Measurements from ENCODE around the gene DMAC2L. TPM values are rescaled to one million over a fixed set of nuclear protein-coding genes. Genes with fewer than 3 reads are reported as not detected.
A peak's percentile ranks its signal among the peaks of the same experiment; 100 is the strongest.

Gene DMAC2L, protein sequence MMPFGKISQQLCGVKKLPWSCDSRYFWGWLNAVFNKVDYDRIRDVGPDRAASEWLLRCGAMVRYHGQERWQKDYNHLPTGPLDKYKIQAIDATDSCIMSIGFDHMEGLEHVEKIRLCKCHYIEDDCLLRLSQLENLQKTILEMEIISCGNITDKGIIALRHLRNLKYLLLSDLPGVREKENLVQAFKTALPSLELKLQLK
- 11.3 TPM for polyA plus RNA-seq (2013, experiment 1 of 2)
- 10.7 TPM for polyA plus RNA-seq (2013, experiment 2 of 2)

- Histone ChIP-seq H2AK5ac (ENCODE audit: low read depth, low read length) (no peak within 1 kb of the TSS), H3K4me2 (ENCODE audit: insufficient read depth, low read length, poor library complexity, severe bottlenecking) (peak within 1 kb of the TSS; percentile 65), H3K4me3 (ENCODE audit: low read length in 2 of 2) (peak within 1 kb of the TSS; percentile 80 to 91), H3K4ac (ENCODE audit: low read length) (no peak within 1 kb of the TSS), H2BK5ac (ENCODE audit: low read length) (no peak within 1 kb of the TSS), H2AFZ (ENCODE audit: low read length) (peak within 1 kb of the TSS; percentile 92), H3K79me1 (ENCODE audit: low read depth, low read length) (no peaks in the 10 kb centered on the region), H3K23ac (ENCODE audit: low read depth, low read length, poor library complexity) (peak within 1 kb of the TSS; percentile 76), H3K27me3 (ENCODE audit: control insufficient read depth in 3 of 3, insufficient read depth in 3 of 3, low read depth in 1 of 3, low read length in 3 of 3) (no peaks in the 10 kb centered on the region), H3K27ac (replicated peaks; ENCODE audit: low read length) (peak within 1 kb of the TSS; percentile 92), H4K91ac (ENCODE audit: low read depth, low read length, poor library complexity) (no peak within 1 kb of the TSS), H2BK15ac (ENCODE audit: low read length) (peak within 1 kb of the TSS; percentile 71), H2BK12ac (ENCODE audit: low read length) (peak within 1 kb of the TSS; percentile 69), H3K4me1 (ENCODE audit: control insufficient read depth in 2 of 2, insufficient read depth in 1 of 2, low read depth in 1 of 2, low read length in 2 of 2) (peaks cover 2% of the 10 kb centered on the region in 2 donors), H3K9ac (ENCODE audit: low read depth, low read length, poor library complexity) (peak within 1 kb of the TSS; percentile 91), H3K18ac (ENCODE audit: low read length) (peak within 1 kb of the TSS; percentile 100), H3K36me3 (replicated peaks in 1 of 2; ENCODE audit: control insufficient read depth in 2 of 2, insufficient read depth in 2 of 2, low read length in 2 of 2) (peaks cover 0 to 19% of the 10 kb centered on the region in 2 donors), H3K9me3 (replicated peaks in 1 of 2; ENCODE audit: control insufficient read depth in 2 of 2, insufficient read depth in 1 of 2, low read depth in 1 of 2, low read length in 2 of 2) (peaks cover 2 to 13% of the 10 kb centered on the region in 2 donors), H2BK120ac (ENCODE audit: low read depth, low read length) (no peak within 1 kb of the TSS), H3K14ac (ENCODE audit: low read length) (peak within 1 kb of the TSS; percentile 95), H4K8ac (ENCODE audit: low read depth, low read length) (peak within 1 kb of the TSS; percentile 95)
- peak; percentile 94 for DNase-seq (ENCODE audit: low spot score)
- WGBS, 2 donors (ENCODE audit: extremely low coverage in 2 of 2, insufficient read length in 2 of 2, insufficient replicate concordance in 1 of 2), result no CpG with 5 or more reads among the region's 83 CpGs
These were observed at the start of gene DMAC2L, which contains the start of gene L2HGDH for GRCh38 chr14:50311972-50312733. TSS of gene DMAC2L (plus strand) at chr14:50312324. CDS start at chr14:50321488, 9,164 bp downstream. TSS of gene L2HGDH (minus strand) at chr14:50312229. CDS start at chr14:50312150, 79 bp downstream.

DNA sequence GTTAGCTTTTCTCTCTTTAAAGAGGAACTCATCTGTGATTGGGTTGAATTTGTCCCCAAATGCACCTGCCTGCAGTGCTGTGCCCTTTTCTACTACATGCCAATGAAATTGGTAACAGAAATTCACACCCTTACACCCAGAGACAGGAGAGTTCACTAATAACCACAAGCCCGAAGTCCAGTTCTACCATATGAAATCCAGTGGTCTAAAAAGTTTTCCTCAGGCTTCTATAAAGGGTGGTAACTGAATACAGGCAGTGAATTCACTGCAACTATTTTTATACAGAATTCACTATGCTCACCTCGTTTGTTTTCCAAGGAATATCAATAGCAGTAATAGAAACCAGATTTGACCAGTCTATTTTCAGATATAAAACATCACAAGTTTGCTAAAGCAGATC lies 49.3 kb upstream of the DMAC2L start:
- Histone ChIP-seq H3K4me1 (ENCODE audit: control insufficient read depth in 2 of 2, insufficient read depth in 1 of 2, low read depth in 1 of 2, low read length in 2 of 2) (no peaks in the 10 kb centered on the region), H3K18ac (ENCODE audit: low read length) (no peak overlapping the region), H3K9me3 (replicated peaks in 1 of 2; ENCODE audit: control insufficient read depth in 2 of 2, insufficient read depth in 1 of 2, low read depth in 1 of 2, low read length in 2 of 2) (no peaks in the 10 kb centered on the region), H2AFZ (ENCODE audit: low read length) (no peak overlapping the region), H3K36me3 (replicated peaks in 1 of 2; ENCODE audit: control insufficient read depth in 2 of 2, insufficient read depth in 2 of 2, low read length in 2 of 2) (peaks cover 5 to 39% of the 10 kb centered on the region in 2 donors), H3K4me3 (ENCODE audit: low read length in 2 of 2) (no peak overlapping the region), H2BK5ac (ENCODE audit: low read length) (no peak overlapping the region), H2AK5ac (ENCODE audit: low read depth, low read length) (no peak overlapping the region), H3K27me3 (ENCODE audit: control insufficient read depth in 3 of 3, insufficient read depth in 3 of 3, low read depth in 1 of 3, low read length in 3 of 3) (no peaks in the 10 kb centered on the region), H3K9ac (ENCODE audit: low read depth, low read length, poor library complexity) (no peak overlapping the region), H3K27ac (replicated peaks; ENCODE audit: low read length) (no peak overlapping the region), H2BK120ac (ENCODE audit: low read depth, low read length) (no peak overlapping the region), H3K4me2 (ENCODE audit: insufficient read depth, low read length, poor library complexity, severe bottlenecking) (no peak overlapping the region), H3K79me1 (ENCODE audit: low read depth, low read length) (no peaks in the 10 kb centered on the region), H3K4ac (ENCODE audit: low read length) (no peak overlapping the region), H2BK15ac (ENCODE audit: low read length) (no peak overlapping the region), H4K91ac (ENCODE audit: low read depth, low read length, poor library complexity) (no peak overlapping the region), H4K8ac (ENCODE audit: low read depth, low read length) (no peak overlapping the region), H3K14ac (ENCODE audit: low read length) (no peak overlapping the region), H3K23ac (ENCODE audit: low read depth, low read length, poor library complexity) (no peak overlapping the region), H2BK12ac (ENCODE audit: low read length) (no peak overlapping the region)
- WGBS, 2 donors (ENCODE audit: extremely low coverage in 2 of 2, insufficient read length in 2 of 2, insufficient replicate concordance in 1 of 2), result no CpG with 5 or more reads among the region's 2 CpGs
- no peak for DNase-seq (ENCODE audit: low spot score)

GRCh38 chr14:50263321-50263720 lies 48.8 kb upstream of the DMAC2L start:
- Histone ChIP-seq H3K27ac (replicated peaks; ENCODE audit: low read length) (no peak overlapping the region), H3K36me3 (replicated peaks in 1 of 2; ENCODE audit: control insufficient read depth in 2 of 2, insufficient read depth in 2 of 2, low read length in 2 of 2) (peaks cover 5 to 41% of the 10 kb centered on the region in 2 donors), H3K14ac (ENCODE audit: low read length) (no peak overlapping the region), H2BK15ac (ENCODE audit: low read length) (no peak overlapping the region), H3K23ac (ENCODE audit: low read depth, low read length, poor library complexity) (no peak overlapping the region), H3K4me3 (ENCODE audit: low read length in 2 of 2) (no peak overlapping the region), H4K8ac (ENCODE audit: low read depth, low read length) (no peak overlapping the region), H3K9me3 (replicated peaks in 1 of 2; ENCODE audit: control insufficient read depth in 2 of 2, insufficient read depth in 1 of 2, low read depth in 1 of 2, low read length in 2 of 2) (no peaks in the 10 kb centered on the region), H3K4ac (ENCODE audit: low read length) (no peak overlapping the region), H3K4me2 (ENCODE audit: insufficient read depth, low read length, poor library complexity, severe bottlenecking) (no peak overlapping the region), H4K91ac (ENCODE audit: low read depth, low read length, poor library complexity) (no peak overlapping the region), H2AFZ (ENCODE audit: low read length) (no peak overlapping the region), H3K9ac (ENCODE audit: low read depth, low read length, poor library complexity) (no peak overlapping the region), H3K4me1 (ENCODE audit: control insufficient read depth in 2 of 2, insufficient read depth in 1 of 2, low read depth in 1 of 2, low read length in 2 of 2) (no peaks in the 10 kb centered on the region), H3K18ac (ENCODE audit: low read length) (no peak overlapping the region), H2BK5ac (ENCODE audit: low read length) (no peak overlapping the region), H3K79me1 (ENCODE audit: low read depth, low read length) (no peaks in the 10 kb centered on the region), H2AK5ac (ENCODE audit: low read depth, low read length) (no peak overlapping the region), H3K27me3 (ENCODE audit: control insufficient read depth in 3 of 3, insufficient read depth in 3 of 3, low read depth in 1 of 3, low read length in 3 of 3) (no peaks in the 10 kb centered on the region), H2BK12ac (ENCODE audit: low read length) (no peak overlapping the region), H2BK120ac (ENCODE audit: low read depth, low read length) (no peak overlapping the region)
- no CpG with 5 or more reads among the region's 4 CpGs for WGBS, 2 donors (ENCODE audit: extremely low coverage in 2 of 2, insufficient read length in 2 of 2, insufficient replicate concordance in 1 of 2)
- DNase-seq (ENCODE audit: low spot score), result no peak

- Histone ChIP-seq H3K4ac (ENCODE audit: low read length) (no peak overlapping the region), H3K18ac (ENCODE audit: low read length) (no peak overlapping the region), H4K91ac (ENCODE audit: low read depth, low read length, poor library complexity) (no peak overlapping the region), H2BK15ac (ENCODE audit: low read length) (no peak overlapping the region), H3K4me1 (ENCODE audit: control insufficient read depth in 2 of 2, insufficient read depth in 1 of 2, low read depth in 1 of 2, low read length in 2 of 2) (no peaks in the 10 kb centered on the region), H3K4me3 (ENCODE audit: low read length in 2 of 2) (no peak overlapping the region), H3K9ac (ENCODE audit: low read depth, low read length, poor library complexity) (no peak overlapping the region), H4K8ac (ENCODE audit: low read depth, low read length) (no peak overlapping the region), H2BK12ac (ENCODE audit: low read length) (no peak overlapping the region), H2AK5ac (ENCODE audit: low read depth, low read length) (no peak overlapping the region), H3K36me3 (replicated peaks in 1 of 2; ENCODE audit: control insufficient read depth in 2 of 2, insufficient read depth in 2 of 2, low read length in 2 of 2) (peaks cover 5 to 45% of the 10 kb centered on the region in 2 donors), H3K79me1 (ENCODE audit: low read depth, low read length) (no peaks in the 10 kb centered on the region), H3K4me2 (ENCODE audit: insufficient read depth, low read length, poor library complexity, severe bottlenecking) (no peak overlapping the region), H3K27ac (replicated peaks; ENCODE audit: low read length) (no peak overlapping the region), H3K14ac (ENCODE audit: low read length) (no peak overlapping the region), H2AFZ (ENCODE audit: low read length) (no peak overlapping the region), H2BK5ac (ENCODE audit: low read length) (no peak overlapping the region), H3K27me3 (ENCODE audit: control insufficient read depth in 3 of 3, insufficient read depth in 3 of 3, low read depth in 1 of 3, low read length in 3 of 3) (no peaks in the 10 kb centered on the region), H2BK120ac (ENCODE audit: low read depth, low read length) (no peak overlapping the region), H3K23ac (ENCODE audit: low read depth, low read length, poor library complexity) (no peak overlapping the region), H3K9me3 (replicated peaks in 1 of 2; ENCODE audit: control insufficient read depth in 2 of 2, insufficient read depth in 1 of 2, low read depth in 1 of 2, low read length in 2 of 2) (no peaks in the 10 kb centered on the region)
- DNase-seq (ENCODE audit: low spot score), result no peak
These were observed 47.1 kb upstream of the DMAC2L start for GRCh38 chr14:50265029-50265428.
